Ectodermal cell (in vitro differentiated cells): ENCODE data around the gene BCDIN3D.

Source experiments
- H3K27ac ChIP-seq: 2 replicates; pipeline ENCODE4 v1.7.0; 2013; ENCODE audit warnings: mild to moderate bottlenecking, low read depth, low read length; ENCODE audit not compliant: insufficient read depth, poor library complexity, severe bottlenecking
- H3K27me3 ChIP-seq: 2 replicates; pipeline ENCODE4 v1.7.0; 2013; ENCODE audit warnings: mild to moderate bottlenecking, low read length; ENCODE audit not compliant: insufficient read depth, control insufficient read depth, poor library complexity, severe bottlenecking
- H3K36me3 ChIP-seq: one replicate; pipeline ENCODE4 v1.7.0; 2013; ENCODE audit warnings: low read length; ENCODE audit not compliant: control insufficient read depth, insufficient read depth
- H3K4me1 ChIP-seq: one replicate; pipeline ENCODE4 v1.7.0; 2013; ENCODE audit warnings: low read length; ENCODE audit not compliant: control insufficient read depth, insufficient read depth
- H3K4me3 ChIP-seq: 2 replicates; pipeline ENCODE4 v1.7.0; 2013; ENCODE audit warnings: low read depth, low read length, control low read depth; ENCODE audit not compliant: insufficient read depth
- H3K9me3 ChIP-seq: 2 replicates; pipeline ENCODE4 v1.7.0; 2013; ENCODE audit warnings: mild to moderate bottlenecking, low read length, moderate library complexity; ENCODE audit not compliant: control insufficient read depth
- WGBS, 2 experiments: methylation state at CpG; one replicate each; pipeline ENCODE4 v1.1.7; 2013; ENCODE audit warnings: missing lambda C conversion rate in 2 of 2; 5-methylcytosine and 5-hydroxymethylcytosine counted together

Gene BCDIN3D

GRCh38 chr12:49869816-49870500 lies 27.1 kb upstream of the BCDIN3D start:
- Histone ChIP-seq H3K27me3 (peaks cover 5% of the 10 kb centered on the region), H3K4me1 (no peaks in the 10 kb centered on the region), H3K36me3 (no peaks in the 10 kb centered on the region), H3K27ac (no peak overlapping the region), H3K9me3 (no peaks in the 10 kb centered on the region), H3K4me3 (no peak overlapping the region)
- WGBS, 2 experiments = 94 to 96% methylated on average over 14 of the region's 14 CpGs

- no peaks in the 10 kb centered on the region for H3K4me1 ChIP-seq
- no peak overlapping the region for H3K4me3 ChIP-seq
- H3K27ac ChIP-seq = no peak overlapping the region
- WGBS, 2 experiments = 82 to 88% methylated on average over 15 to 16 of the region's 16 CpGs
- peaks cover 5% of the 10 kb centered on the region for H3K27me3 ChIP-seq
- no peaks in the 10 kb centered on the region for H3K9me3 ChIP-seq
- H3K36me3 ChIP-seq = no peaks in the 10 kb centered on the region
Observed at GRCh38 chr12:49868952-49869815, 26.3 kb upstream of the BCDIN3D start.

- Histone ChIP-seq H3K9me3 (no peaks in the 10 kb centered on the region), H3K27me3 (peaks cover 5% of the 10 kb centered on the region), H3K4me3 (no peak overlapping the region), H3K27ac (no peak overlapping the region), H3K36me3 (no peaks in the 10 kb centered on the region), H3K4me1 (no peaks in the 10 kb centered on the region)
- 94% methylated on average over 16 of the region's 16 CpGs for WGBS, 2 experiments
Observed at GRCh38 chr12:49868449-49868848, 25.5 kb upstream of the BCDIN3D start.

- no peak overlapping the region for H3K4me3 ChIP-seq
- no peak overlapping the region for H3K27ac ChIP-seq
- 84 to 88% methylated on average over 11 of the region's 11 CpGs for WGBS, 2 experiments
- H3K4me1 ChIP-seq = no peaks in the 10 kb centered on the region
- H3K9me3 ChIP-seq = no peaks in the 10 kb centered on the region
- peaks cover 5% of the 10 kb centered on the region for H3K27me3 ChIP-seq
- H3K36me3 ChIP-seq = no peaks in the 10 kb centered on the region
Observed at GRCh38 chr12:49867570-49868341, 24.9 kb upstream of the BCDIN3D start.

- H3K4me3 ChIP-seq = no peak overlapping the region
- H3K36me3 ChIP-seq = no peaks in the 10 kb centered on the region
- WGBS, 2 experiments = 50 to 53% methylated on average over 19 of the region's 19 CpGs
- peaks cover 5% of the 10 kb centered on the region for H3K27me3 ChIP-seq
- H3K4me1 ChIP-seq = no peaks in the 10 kb centered on the region
- H3K9me3 ChIP-seq = no peaks in the 10 kb centered on the region
- H3K27ac ChIP-seq = no peak overlapping the region
Observed at GRCh38 chr12:49866859-49867569, 24.1 kb upstream of the BCDIN3D start.

GRCh38 chr12:49865782-49866135 lies 22.9 kb upstream of the BCDIN3D start:
- H3K27ac ChIP-seq = no peak overlapping the region

GRCh38 chr12:49865109-49865781 lies 22.3 kb upstream of the BCDIN3D start:
- Histone ChIP-seq H3K36me3 (no peaks in the 10 kb centered on the region), H3K9me3 (no peaks in the 10 kb centered on the region), H3K27me3 (peaks cover 5% of the 10 kb centered on the region), H3K4me3 (no peak overlapping the region), H3K4me1 (no peaks in the 10 kb centered on the region), H3K27ac (no peak overlapping the region)
- WGBS, 2 experiments = 89 to 90% methylated on average over 13 of the region's 13 CpGs

More at GRCh38 chr12:49865782-49866135, 22.9 kb upstream of the BCDIN3D start:
- 92 to 93% methylated on average over 8 of the region's 8 CpGs for WGBS, 2 experiments
- H3K9me3 ChIP-seq = no peaks in the 10 kb centered on the region
- no peaks in the 10 kb centered on the region for H3K36me3 ChIP-seq
- H3K4me3 ChIP-seq = no peak overlapping the region
- H3K4me1 ChIP-seq = no peaks in the 10 kb centered on the region
- H3K27me3 ChIP-seq = peaks cover 5% of the 10 kb centered on the region

- H3K4me3 ChIP-seq = no peak overlapping the region
- H3K27me3 ChIP-seq = peaks cover 5% of the 10 kb centered on the region
- no peak overlapping the region for H3K27ac ChIP-seq
- H3K4me1 ChIP-seq = no peaks in the 10 kb centered on the region
- H3K9me3 ChIP-seq = no peaks in the 10 kb centered on the region
- H3K36me3 ChIP-seq = no peaks in the 10 kb centered on the region
- WGBS, 2 experiments = 82 to 85% methylated on average over 2 of the region's 2 CpGs
Observed at GRCh38 chr12:49864798-49865090, 21.8 kb upstream of the BCDIN3D start.

GRCh38 chr12:49863946-49864797 lies 21.3 kb upstream of the BCDIN3D start:
- no peaks in the 10 kb centered on the region for H3K4me1 ChIP-seq
- WGBS, 2 experiments = 87 to 88% methylated on average over 17 of the region's 17 CpGs
- no peak overlapping the region for H3K27ac ChIP-seq
- peaks cover 5% of the 10 kb centered on the region for H3K27me3 ChIP-seq
- H3K36me3 ChIP-seq = no peaks in the 10 kb centered on the region
- no peak overlapping the region for H3K4me3 ChIP-seq
- H3K9me3 ChIP-seq = no peaks in the 10 kb centered on the region
